Measurements from ENCODE around the gene ZBTB14. TPM values are rescaled to one million over a fixed set of nuclear protein-coding genes. Genes with fewer than 3 reads are reported as not detected.

Gene ZBTB14
- total RNA-seq, 2 donors from 2014 or later, result 14.7 to 15.9 TPM

DNA sequence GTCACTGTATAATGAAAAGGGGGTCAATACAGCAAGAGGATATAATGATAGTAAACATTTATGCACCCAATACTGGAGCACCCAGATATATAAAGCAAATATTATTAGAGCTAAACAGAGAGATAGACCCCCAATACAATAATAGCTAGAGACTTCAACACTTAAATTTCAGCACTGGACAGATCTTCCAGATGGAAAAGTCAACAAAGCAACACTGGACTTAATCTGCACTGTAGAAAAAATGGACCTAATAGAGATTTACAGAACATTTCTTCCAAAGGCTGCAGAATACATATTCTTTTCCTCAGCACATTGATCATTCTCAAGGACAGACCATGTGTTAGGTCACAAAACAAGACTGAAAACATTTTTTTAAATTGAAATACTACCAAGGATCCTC is 26.7 kb downstream of the ZBTB14 start:
- H3K36me3 Mint-ChIP-seq (ENCODE audit: low read depth), result no peaks in the 10 kb centered on the region
- no peak overlapping the region for H3K27ac ChIP-seq (ENCODE audit: low read depth, low read length)
- H3K4me3 ChIP-seq (ENCODE audit: low read length), result no peak overlapping the region
- no peaks in the 10 kb centered on the region for H3K27me3 ChIP-seq (ENCODE audit: control insufficient read depth, insufficient read depth, low read length, poor library complexity, severe bottlenecking)
- H3K9ac ChIP-seq (ENCODE audit: extremely low read depth, low read length, poor library complexity, severe bottlenecking), result no peak overlapping the region
- H3K9me3 ChIP-seq (ENCODE audit: control insufficient read depth, low read length), result peaks cover 24% of the 10 kb centered on the region
- no peaks in the 10 kb centered on the region for H3K36me3 ChIP-seq (ENCODE audit: control insufficient read depth, insufficient read depth, low read length)
- DNase-seq, result no peak
- H3K9me3 Mint-ChIP-seq, result peaks cover 49% of the 10 kb centered on the region
- TF ChIP-seq, protein P1, sequence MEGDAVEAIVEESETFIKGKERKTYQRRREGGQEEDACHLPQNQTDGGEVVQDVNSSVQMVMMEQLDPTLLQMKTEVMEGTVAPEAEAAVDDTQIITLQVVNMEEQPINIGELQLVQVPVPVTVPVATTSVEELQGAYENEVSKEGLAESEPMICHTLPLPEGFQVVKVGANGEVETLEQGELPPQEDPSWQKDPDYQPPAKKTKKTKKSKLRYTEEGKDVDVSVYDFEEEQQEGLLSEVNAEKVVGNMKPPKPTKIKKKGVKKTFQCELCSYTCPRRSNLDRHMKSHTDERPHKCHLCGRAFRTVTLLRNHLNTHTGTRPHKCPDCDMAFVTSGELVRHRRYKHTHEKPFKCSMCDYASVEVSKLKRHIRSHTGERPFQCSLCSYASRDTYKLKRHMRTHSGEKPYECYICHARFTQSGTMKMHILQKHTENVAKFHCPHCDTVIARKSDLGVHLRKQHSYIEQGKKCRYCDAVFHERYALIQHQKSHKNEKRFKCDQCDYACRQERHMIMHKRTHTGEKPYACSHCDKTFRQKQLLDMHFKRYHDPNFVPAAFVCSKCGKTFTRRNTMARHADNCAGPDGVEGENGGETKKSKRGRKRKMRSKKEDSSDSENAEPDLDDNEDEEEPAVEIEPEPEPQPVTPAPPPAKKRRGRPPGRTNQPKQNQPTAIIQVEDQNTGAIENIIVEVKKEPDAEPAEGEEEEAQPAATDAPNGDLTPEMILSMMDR (conservative IDR thresholded peaks at IDR 0.05), result no peak
- H3K27ac Mint-ChIP-seq, result no peak overlapping the region
- H3K27me3 Mint-ChIP-seq (ENCODE audit: insufficient read depth), result peaks cover 18% of the 10 kb centered on the region
- no peaks in the 10 kb centered on the region for H3K4me1 ChIP-seq (ENCODE audit: control insufficient read depth, insufficient read depth, low read length)
- no peak overlapping the region for H3K4me3 Mint-ChIP-seq
- no peaks in the 10 kb centered on the region for H3K4me1 Mint-ChIP-seq

GRCh38 chr18:5266721-5267120 is 28.8 kb downstream of the ZBTB14 start:
- H3K9ac ChIP-seq (ENCODE audit: extremely low read depth, low read length, poor library complexity, severe bottlenecking), result no peak overlapping the region
- no peak overlapping the region for H3K4me3 ChIP-seq (ENCODE audit: low read length)
- no peak overlapping the region for H3K27ac ChIP-seq (ENCODE audit: low read depth, low read length)
- TF ChIP-seq, protein P1 (conservative IDR thresholded peaks at IDR 0.05), result no peak
- no peaks in the 10 kb centered on the region for H3K27me3 ChIP-seq (ENCODE audit: control insufficient read depth, insufficient read depth, low read length, poor library complexity, severe bottlenecking)
- no peak overlapping the region for H3K27ac Mint-ChIP-seq
- peaks cover 23% of the 10 kb centered on the region for H3K9me3 ChIP-seq (ENCODE audit: control insufficient read depth, low read length)
- H3K36me3 ChIP-seq (ENCODE audit: control insufficient read depth, insufficient read depth, low read length), result no peaks in the 10 kb centered on the region
- no peaks in the 10 kb centered on the region for H3K36me3 Mint-ChIP-seq (ENCODE audit: low read depth)
- no peak overlapping the region for H3K4me3 Mint-ChIP-seq
- 90 to 93% methylated on average over 2 to 3 of the region's 3 CpGs for WGBS, 2 experiments (ENCODE audit: insufficient coverage in 1 of 2, insufficient read length in 1 of 2)
- H3K9me3 Mint-ChIP-seq, result peaks cover 44% of the 10 kb centered on the region
- DNase-seq, result no peak
- H3K27me3 Mint-ChIP-seq (ENCODE audit: insufficient read depth), result peaks cover 16% of the 10 kb centered on the region
- no peaks in the 10 kb centered on the region for H3K4me1 ChIP-seq (ENCODE audit: control insufficient read depth, insufficient read depth, low read length)
- H3K4me1 Mint-ChIP-seq, result no peaks in the 10 kb centered on the region

DNA sequence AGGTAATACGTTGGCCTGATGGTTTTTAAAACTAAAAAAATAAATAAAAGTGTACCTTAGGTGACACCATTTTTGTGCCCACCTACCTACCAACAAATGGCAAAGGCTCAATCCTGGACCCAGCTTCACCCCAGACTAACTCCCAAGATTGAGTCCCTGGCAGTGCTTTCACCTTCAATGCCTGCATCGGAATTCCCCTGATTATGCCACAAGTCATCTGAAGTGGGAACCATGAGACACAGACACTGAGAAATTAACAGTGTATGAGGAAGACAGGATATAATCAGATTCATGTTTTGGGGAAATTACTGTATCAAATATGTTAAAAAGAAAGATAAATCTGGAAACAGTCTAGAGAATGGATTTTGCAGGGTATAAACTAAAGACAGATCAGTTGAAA is 41.6 kb downstream of the ZBTB14 start:
- no peak overlapping the region for H3K4me3 ChIP-seq (ENCODE audit: low read length)
- Mint-ChIP-seq H3K9me3 (no peaks in the 10 kb centered on the region), H3K4me3 (no peak overlapping the region), H3K27ac (no peak overlapping the region), H3K27me3 (ENCODE audit: insufficient read depth) (peaks cover 7% of the 10 kb centered on the region), H3K36me3 (ENCODE audit: low read depth) (no peaks in the 10 kb centered on the region), H3K4me1 (peaks cover 29% of the 10 kb centered on the region)
- H3K36me3 ChIP-seq (ENCODE audit: control insufficient read depth, insufficient read depth, low read length), result no peaks in the 10 kb centered on the region
- TF ChIP-seq, protein P1 (conservative IDR thresholded peaks at IDR 0.05), result no peak
- no peaks in the 10 kb centered on the region for H3K27me3 ChIP-seq (ENCODE audit: control insufficient read depth, insufficient read depth, low read length, poor library complexity, severe bottlenecking)
- WGBS, 2 experiments (ENCODE audit: insufficient coverage in 1 of 2, insufficient read length in 1 of 2), result 95% methylated on average over 1 of the region's 2 CpGs; no CpG with 5 or more reads in 1 of the 2 experiments
- no peak overlapping the region for H3K9ac ChIP-seq (ENCODE audit: extremely low read depth, low read length, poor library complexity, severe bottlenecking)
- H3K9me3 ChIP-seq (ENCODE audit: control insufficient read depth, low read length), result no peaks in the 10 kb centered on the region
- H3K4me1 ChIP-seq (ENCODE audit: control insufficient read depth, insufficient read depth, low read length), result no peaks in the 10 kb centered on the region
- H3K27ac ChIP-seq (ENCODE audit: low read depth, low read length), result no peak overlapping the region
- DNase-seq, result no peak
